CD4-positive, alpha-beta T cell (primary cell): Measurements from ENCODE around the gene CRYL1. TPM values are rescaled to one million over a fixed set of nuclear protein-coding genes. Genes with fewer than 3 reads are reported as not detected.
A peak's percentile ranks its signal among the peaks of the same experiment; 100 is the strongest.

Source experiments
- ATAC-seq: fragments of 200-7000 bp; cut with Tn5 transposase; one replicate; pipeline ENCODE4 v1.10.0; 2022; ENCODE audit warnings: mild to moderate bottlenecking; ENCODE audit not compliant: poor library complexity
- CTCF ChIA-PET: fragments of 350-600 bp; sonication (Branson Sonifier 250); formaldehyde crosslinking; loops from one replicate; lab custom pipeline; 2021; ENCODE audit warnings: antibody characterized with exemption, inconsistent platforms; lab: Charles Lee
- POLR2A ChIA-PET: fragments of 350-600 bp; sonication (Branson Sonifier 250); formaldehyde crosslinking; loops from one replicate; lab custom pipeline; 2021; ENCODE audit warnings: antibody characterized with exemption, inconsistent platforms; lab: Charles Lee
- DNase-seq, 14 experiments: peaks; one replicate each; pipeline ENCODE4 v3.0.0-alpha.2; 2013 to 2020; ENCODE audit warnings: mixed read lengths in 2 of 14
- H3K27ac ChIP-seq, 2 donors: one replicate each; pipeline versions ENCODE4 v1.5.1 to v1.7.0; 2013; ENCODE audit warnings: low read length in 2 of 2, low read depth in 1 of 2, mild to moderate bottlenecking in 1 of 2
- H3K27me3 ChIP-seq, 2 experiments: 1 replicate in 1 of 2; 2 replicates in 1 of 2; pipeline versions ENCODE4 v1.6.1 to v1.7.0; 2013; ENCODE audit warnings: low read length in 2 of 2, control low read depth in 1 of 2, mild to moderate bottlenecking in 1 of 2, moderate library complexity in 1 of 2; ENCODE audit not compliant: insufficient read depth in 2 of 2, control insufficient read depth in 1 of 2
- H3K36me3 ChIP-seq: one replicate; pipeline ENCODE4 v1.6.1; 2013; ENCODE audit warnings: low read length, control low read depth; ENCODE audit not compliant: insufficient read depth
- H3K4me1 ChIP-seq: one replicate; pipeline ENCODE4 v1.6.1; 2013; ENCODE audit warnings: low read length, control low read depth; ENCODE audit not compliant: insufficient read depth
- H3K4me3 ChIP-seq: one replicate; pipeline ENCODE4 v1.5.1; 2013; ENCODE audit warnings: mild to moderate bottlenecking, low read length, moderate library complexity
- H3K9me3 ChIP-seq, 2 experiments: 1 replicate in 1 of 2; 2 replicates in 1 of 2; pipeline versions ENCODE4 v1.6.1 to v1.7.0; 2013; ENCODE audit warnings: low read length in 2 of 2, mild to moderate bottlenecking in 2 of 2, control low read depth in 1 of 2, moderate library complexity in 1 of 2; ENCODE audit not compliant: control insufficient read depth in 1 of 2, insufficient read depth in 1 of 2
- H3K27ac Mint-ChIP-seq: one replicate; pipeline ENCODE4 v1.8.0; 2020; ENCODE audit warnings: mixed read lengths
- H3K27me3 Mint-ChIP-seq: one replicate; pipeline ENCODE4 v1.8.0; 2021; ENCODE audit warnings: mixed read lengths
- H3K36me3 Mint-ChIP-seq: one replicate; pipeline ENCODE4 v1.8.0; 2021; ENCODE audit warnings: low read depth, mixed read lengths
- H3K4me1 Mint-ChIP-seq: one replicate; pipeline ENCODE4 v1.8.0; 2021; ENCODE audit warnings: low read depth, mixed read lengths
- H3K4me3 Mint-ChIP-seq: one replicate; pipeline ENCODE4 v1.8.0; 2020; ENCODE audit warnings: mild to moderate bottlenecking, mixed read lengths
- H3K9me3 Mint-ChIP-seq: one replicate; pipeline ENCODE4 v1.8.0; 2020; ENCODE audit warnings: mixed read lengths
- CTCF ChIP-seq: fragments of 200-600 bp; IDR thresholded peaks from one replicate; pipeline ENCODE4 v1.8.0; 2022; ENCODE audit warnings: antibody characterized with exemption, mild to moderate bottlenecking
- intact Hi-C, 2 experiments: fragments of 100-400 bp; cut with DNase I in 1 of 2; cut with micrococcal nuclease in 1 of 2; formaldehyde crosslinking; loops; one replicate each; pipeline versions ENCODE4 v1.15.1 to v1.9.0; 2023 to 2025; cut with DNase I, micrococcal nuclease
- total RNA-seq, 174 experiments: library from RNA in 2 of 174; stranded (reverse) in 2 of 174; gene quantifications; one replicate each; pipeline ENCODE4 v1.2.3 and lab custom pipeline; 2021 to 2026

Gene CRYL1
- total RNA-seq, 2 experiments from 2014 or later, result 7.9 to 8.0 TPM

DNA sequence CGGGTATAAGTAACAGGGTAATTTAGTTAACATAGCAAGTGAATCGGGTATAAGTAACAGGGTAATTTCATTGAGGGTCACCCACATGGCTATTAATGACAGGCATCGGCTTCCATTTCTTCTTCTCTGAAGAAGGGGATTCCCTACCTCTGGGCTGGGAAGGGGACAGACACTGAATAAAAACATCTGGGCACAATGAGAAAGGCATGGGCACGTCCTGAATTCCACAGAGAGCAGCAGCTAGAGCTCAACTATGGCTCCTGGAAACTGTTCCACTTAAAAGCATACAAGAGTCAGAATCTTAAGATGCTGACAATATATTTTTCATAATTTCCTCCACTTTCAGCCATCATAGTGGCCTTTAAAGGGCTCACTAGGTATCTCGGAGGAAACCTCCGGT lies 51.8 kb downstream of the CRYL1 start:
- Histone ChIP-seq H3K4me3 (no peak overlapping the region), H3K9me3 (no peaks in the 10 kb centered on the region), H3K4me1 (peaks cover 33% of the 10 kb centered on the region), H3K27me3 (no peaks in the 10 kb centered on the region), H3K27ac (no peak overlapping the region), H3K36me3 (no peaks in the 10 kb centered on the region)
- Mint-ChIP-seq H3K9me3 (no peaks in the 10 kb centered on the region), H3K27ac (peak overlapping the region; percentile 99), H3K4me1 (peaks cover 54% of the 10 kb centered on the region), H3K4me3 (no peak overlapping the region), H3K27me3 (no peaks in the 10 kb centered on the region), H3K36me3 (peaks cover 4% of the 10 kb centered on the region)
- CTCF ChIA-PET, result no interaction called here
- intact Hi-C loops, result loop anchor here in 1 of 2 experiments (5.0 kb wide), 1 partner anchor 512 kb away; no protein-coding TSS in a partner anchor
- no peak for ATAC-seq
- DNase-seq, result no peak
- TF ChIP-seq CTCF, result no peak
- POLR2A ChIA-PET, result no interaction called here

- H3K4me1 ChIP-seq, result peaks cover 31% of the 10 kb centered on the region
- DNase-seq (no peak), ATAC-seq (no peak)
- H3K4me3 Mint-ChIP-seq, result no peak overlapping the region
- H3K9me3 Mint-ChIP-seq, result no peaks in the 10 kb centered on the region
- CTCF ChIA-PET, result no interaction called here
- H3K9me3 ChIP-seq, result no peaks in the 10 kb centered on the region
- intact Hi-C loops, result loop anchor here in 1 of 2 experiments (5.0 kb wide), 1 partner anchor 511 kb away; no protein-coding TSS in a partner anchor
- H3K27ac ChIP-seq, result no peak overlapping the region
- POLR2A ChIA-PET, result interaction anchor here (1.0 kb wide), 1 partner anchor 27 kb away, joined by 3 read pairs; no protein-coding TSS in a partner anchor
- no peak overlapping the region for H3K4me3 ChIP-seq
- H3K27me3 ChIP-seq, result no peaks in the 10 kb centered on the region
- H3K36me3 Mint-ChIP-seq, result peaks cover 4% of the 10 kb centered on the region
- no peaks in the 10 kb centered on the region for H3K27me3 Mint-ChIP-seq
- TF ChIP-seq CTCF, result no peak
- H3K27ac Mint-ChIP-seq, result peak overlapping the region; percentile 99
- no peaks in the 10 kb centered on the region for H3K36me3 ChIP-seq
- H3K4me1 Mint-ChIP-seq, result peaks cover 54% of the 10 kb centered on the region
These were observed 52.5 kb downstream of the CRYL1 start for GRCh38 chr13:20473139-20473538.

DNA sequence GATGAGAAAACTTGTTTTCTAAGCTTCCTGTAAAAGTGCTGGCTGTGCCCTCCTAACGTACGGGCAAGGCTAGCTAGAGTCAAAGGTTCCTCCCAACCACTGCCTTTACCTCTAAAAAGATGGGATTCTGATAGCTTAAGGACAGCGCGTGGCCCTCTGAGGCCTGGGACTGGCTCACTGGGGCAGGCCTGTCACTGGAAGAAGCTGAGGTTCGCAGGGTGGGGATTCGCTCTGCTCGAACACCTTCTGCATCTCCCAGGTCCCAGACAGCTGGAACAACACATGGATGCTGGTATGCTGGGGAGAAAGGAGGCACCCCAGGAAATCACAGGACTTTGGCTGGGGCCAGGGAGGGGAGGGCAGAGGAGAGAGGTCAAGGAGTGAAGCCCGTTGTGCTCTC lies 53.1 kb downstream of the CRYL1 start:
- Histone ChIP-seq H3K9me3 (no peaks in the 10 kb centered on the region), H3K27me3 (no peaks in the 10 kb centered on the region), H3K4me3 (no peak overlapping the region), H3K4me1 (peaks cover 31% of the 10 kb centered on the region), H3K27ac (no peak overlapping the region), H3K36me3 (no peaks in the 10 kb centered on the region)
- ChIA-PET POLR2A (interaction anchor here (1.0 kb wide), 1 partner anchor 27 kb away, joined by 3 read pairs; no protein-coding TSS in a partner anchor), CTCF (no interaction called here)
- ATAC-seq (no peak), DNase-seq (no peak)
- Mint-ChIP-seq H3K9me3 (no peaks in the 10 kb centered on the region), H3K27me3 (no peaks in the 10 kb centered on the region), H3K4me1 (peaks cover 54% of the 10 kb centered on the region), H3K27ac (peak overlapping the region; percentile 70), H3K4me3 (no peak overlapping the region), H3K36me3 (peaks cover 4% of the 10 kb centered on the region)
- intact Hi-C loops, result loop anchor here in 1 of 2 experiments (5.0 kb wide), 1 partner anchor 510 kb away; no protein-coding TSS in a partner anchor
- TF ChIP-seq CTCF, result no peak
